ENCODE measurements around the gene IGSF21.

- TF ChIP-seq CTCF (IDR thresholded peaks at IDR 0.05) (no peak), TP53 (CRISPR knock-in tag; IDR thresholded peaks at IDR 0.05) (no peak), NFE2L1 (CRISPR knock-in tag; IDR thresholded peaks at IDR 0.05) (no peak), EMX1 (CRISPR knock-in tag; IDR thresholded peaks at IDR 0.05) (no peak), ZNF121 (CRISPR knock-in tag; IDR thresholded peaks at IDR 0.05) (no peak), TEAD4 (CRISPR knock-in tag; IDR thresholded peaks at IDR 0.05) (no peak), GABPB1 (CRISPR knock-in tag; IDR thresholded peaks at IDR 0.05) (no peak)
- TF ChIP-seq, protein P1, sequence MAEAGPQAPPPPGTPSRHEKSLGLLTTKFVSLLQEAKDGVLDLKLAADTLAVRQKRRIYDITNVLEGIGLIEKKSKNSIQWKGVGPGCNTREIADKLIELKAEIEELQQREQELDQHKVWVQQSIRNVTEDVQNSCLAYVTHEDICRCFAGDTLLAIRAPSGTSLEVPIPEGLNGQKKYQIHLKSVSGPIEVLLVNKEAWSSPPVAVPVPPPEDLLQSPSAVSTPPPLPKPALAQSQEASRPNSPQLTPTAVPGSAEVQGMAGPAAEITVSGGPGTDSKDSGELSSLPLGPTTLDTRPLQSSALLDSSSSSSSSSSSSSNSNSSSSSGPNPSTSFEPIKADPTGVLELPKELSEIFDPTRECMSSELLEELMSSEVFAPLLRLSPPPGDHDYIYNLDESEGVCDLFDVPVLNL (CRISPR knock-in tag; IDR thresholded peaks at IDR 0.05; ENCODE audit: borderline replicate concordance, low read depth), result no peak
- TF ChIP-seq, protein P2, sequence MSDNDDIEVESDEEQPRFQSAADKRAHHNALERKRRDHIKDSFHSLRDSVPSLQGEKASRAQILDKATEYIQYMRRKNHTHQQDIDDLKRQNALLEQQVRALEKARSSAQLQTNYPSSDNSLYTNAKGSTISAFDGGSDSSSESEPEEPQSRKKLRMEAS (CRISPR knock-in tag; IDR thresholded peaks at IDR 0.05), result no peak
Observed at GRCh38 chr1:18284805-18285537, 177.4 kb downstream of the IGSF21 start.

Data from WTC11 (cell line).